KOPT-K1 (cell line): ENCODE data around the gene CIB4.

Source experiments
- H3K27ac ChIP-seq: fragments of 200-600 bp; sonication (generic); 2 replicates; pipeline ENCODE4 v1.5.1; 2016; ENCODE audit warnings: antibody characterized with exemption, mild to moderate bottlenecking, low read depth, low read length; ENCODE audit not compliant: poor library complexity, severe bottlenecking
- H3K36me3 ChIP-seq: fragments of 200-600 bp; sonication (generic); 2 replicates; pipeline ENCODE4 v1.5.1; 2017; ENCODE audit warnings: antibody characterized with exemption, mild to moderate bottlenecking, low read length, moderate library complexity; ENCODE audit not compliant: insufficient read depth
- H3K9me3 ChIP-seq: fragments of 200-600 bp; sonication (generic); 2 replicates; pipeline ENCODE4 v1.5.1; 2017; ENCODE audit warnings: antibody characterized with exemption, low read length, mild to moderate bottlenecking; ENCODE audit not compliant: insufficient read depth, poor library complexity, severe bottlenecking

The CIB4 gene

GRCh38 chr2:26561918-26562810, 79.0 kb downstream of the CIB4 start:
- Histone ChIP-seq H3K9me3 (no peaks in the 10 kb centered on the region), H3K36me3 (no peaks in the 10 kb centered on the region), H3K27ac (no peak overlapping the region)

DNA sequence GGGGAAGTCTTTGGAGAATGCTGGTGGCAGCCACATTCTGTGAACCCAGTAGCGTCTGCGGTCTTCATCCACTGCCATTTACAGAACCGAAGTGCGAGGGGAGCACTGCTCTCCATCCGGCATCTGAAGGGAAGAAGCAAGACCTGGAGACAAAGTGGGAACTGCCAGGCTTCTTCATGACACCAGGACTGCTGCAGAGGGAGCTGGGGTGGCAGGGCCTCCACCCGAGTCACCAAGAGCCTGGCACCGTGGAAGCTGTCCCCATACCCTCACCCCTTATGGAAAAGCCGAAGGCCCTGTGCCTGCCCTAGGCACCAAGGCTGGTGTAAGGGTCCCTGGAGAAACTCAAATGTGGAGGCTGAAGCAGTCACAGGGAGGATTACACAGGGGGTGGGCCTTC, 79.8 kb downstream of the CIB4 start:
- H3K36me3 ChIP-seq, result no peaks in the 10 kb centered on the region
- no peaks in the 10 kb centered on the region for H3K9me3 ChIP-seq
- no peak overlapping the region for H3K27ac ChIP-seq

DNA sequence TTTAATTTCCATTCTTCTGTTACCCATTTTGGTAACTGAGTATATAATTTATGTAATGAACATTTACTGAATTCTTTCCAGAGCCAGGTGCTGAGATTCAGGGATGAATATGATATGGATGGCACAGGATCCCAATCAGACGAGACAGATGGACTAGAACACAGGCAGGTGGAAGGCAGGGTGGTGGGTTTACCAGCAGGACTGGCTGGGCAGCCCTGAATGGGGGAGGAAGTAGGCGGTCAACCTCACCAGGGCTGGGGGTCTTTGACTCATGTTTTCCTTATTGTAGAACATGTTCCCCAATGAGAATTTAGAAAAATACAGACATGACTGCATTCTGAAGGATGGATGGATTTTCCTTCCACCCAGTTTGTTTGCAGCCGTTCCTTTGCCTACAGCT, 80.3 kb downstream of the CIB4 start:
- H3K27ac ChIP-seq, result no peak overlapping the region
- H3K9me3 ChIP-seq, result no peaks in the 10 kb centered on the region
- no peaks in the 10 kb centered on the region for H3K36me3 ChIP-seq

DNA sequence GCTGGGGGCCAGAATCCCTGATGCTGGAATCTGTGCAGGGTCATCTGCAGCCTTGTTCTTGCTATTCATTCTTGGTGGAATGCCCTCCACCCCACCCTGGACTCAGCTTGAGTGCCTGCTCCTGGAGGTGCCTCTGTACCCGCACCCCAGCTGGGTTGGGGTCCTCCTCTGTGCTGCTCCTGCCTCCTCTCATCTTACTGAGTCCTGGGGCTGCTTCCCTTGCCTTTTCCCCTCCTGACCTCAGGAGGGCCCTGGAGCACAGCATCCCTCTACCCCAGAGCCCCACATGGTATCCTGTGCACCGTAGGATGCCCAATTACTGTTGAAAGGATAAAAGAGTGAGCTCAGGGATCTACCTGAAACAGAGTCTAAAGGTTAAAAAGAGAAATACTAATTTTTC, 81.6 kb downstream of the CIB4 start:
- Histone ChIP-seq H3K27ac (no peak overlapping the region), H3K9me3 (no peaks in the 10 kb centered on the region), H3K36me3 (no peaks in the 10 kb centered on the region)

DNA sequence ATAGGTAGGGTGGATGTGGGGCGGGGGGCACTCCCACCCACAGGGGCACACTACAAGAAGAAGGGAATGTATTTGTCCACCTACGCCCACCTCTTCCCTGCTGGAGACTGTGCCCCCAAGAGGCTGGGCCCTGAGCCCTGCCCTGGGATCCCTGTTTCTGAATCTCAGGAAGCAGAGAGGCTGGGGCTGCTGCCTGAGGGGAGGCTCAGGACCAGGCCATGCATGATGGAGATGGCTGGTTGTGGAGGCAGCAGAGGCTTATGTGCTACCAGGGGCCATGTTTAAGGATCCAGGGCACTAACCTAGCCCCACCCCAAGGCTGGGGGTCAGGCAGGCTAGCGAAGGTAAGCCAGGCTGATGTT, 82.1 kb downstream of the CIB4 start:
- Histone ChIP-seq H3K27ac (no peak overlapping the region), H3K9me3 (no peaks in the 10 kb centered on the region), H3K36me3 (no peaks in the 10 kb centered on the region)

GRCh38 chr2:26558271-26559043, 82.7 kb downstream of the CIB4 start:
- Histone ChIP-seq H3K27ac (no peak overlapping the region), H3K9me3 (no peaks in the 10 kb centered on the region), H3K36me3 (no peaks in the 10 kb centered on the region)

DNA sequence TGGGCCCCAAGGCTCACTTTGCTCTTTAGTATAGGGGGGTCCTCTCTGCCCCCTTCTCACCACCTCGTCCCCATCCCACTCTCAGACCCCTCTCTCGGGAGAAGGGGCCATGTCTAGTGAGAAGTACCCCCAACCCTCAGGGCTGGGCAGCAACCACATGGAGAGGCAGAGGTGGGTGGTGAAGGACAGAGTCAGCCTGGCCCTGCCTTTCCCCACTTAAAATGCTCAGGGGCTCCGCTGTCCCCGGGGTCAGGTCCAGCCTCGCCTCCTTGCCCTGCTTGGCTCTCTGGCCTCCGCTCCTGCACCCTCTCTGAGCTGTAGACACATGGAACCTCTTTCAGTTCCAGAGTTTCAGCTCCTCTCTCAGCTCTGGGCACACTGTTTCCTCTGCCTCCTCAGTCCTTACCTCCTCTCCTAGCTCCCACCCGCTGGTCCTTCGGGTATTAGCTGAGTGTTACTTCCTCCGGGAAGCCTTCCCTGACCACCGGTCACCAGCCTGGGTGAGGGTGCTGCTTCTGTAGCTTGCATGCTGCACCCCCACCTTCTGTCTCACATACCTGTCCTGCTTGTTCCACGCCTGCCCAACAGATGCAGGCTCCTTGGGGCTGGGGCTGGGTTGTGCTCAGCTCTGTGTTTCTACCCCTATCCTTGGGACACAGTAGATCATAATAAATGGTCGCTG, 83.8 kb downstream of the CIB4 start:
- no peaks in the 10 kb centered on the region for H3K36me3 ChIP-seq
- no peaks in the 10 kb centered on the region for H3K9me3 ChIP-seq
- no peak overlapping the region for H3K27ac ChIP-seq

DNA sequence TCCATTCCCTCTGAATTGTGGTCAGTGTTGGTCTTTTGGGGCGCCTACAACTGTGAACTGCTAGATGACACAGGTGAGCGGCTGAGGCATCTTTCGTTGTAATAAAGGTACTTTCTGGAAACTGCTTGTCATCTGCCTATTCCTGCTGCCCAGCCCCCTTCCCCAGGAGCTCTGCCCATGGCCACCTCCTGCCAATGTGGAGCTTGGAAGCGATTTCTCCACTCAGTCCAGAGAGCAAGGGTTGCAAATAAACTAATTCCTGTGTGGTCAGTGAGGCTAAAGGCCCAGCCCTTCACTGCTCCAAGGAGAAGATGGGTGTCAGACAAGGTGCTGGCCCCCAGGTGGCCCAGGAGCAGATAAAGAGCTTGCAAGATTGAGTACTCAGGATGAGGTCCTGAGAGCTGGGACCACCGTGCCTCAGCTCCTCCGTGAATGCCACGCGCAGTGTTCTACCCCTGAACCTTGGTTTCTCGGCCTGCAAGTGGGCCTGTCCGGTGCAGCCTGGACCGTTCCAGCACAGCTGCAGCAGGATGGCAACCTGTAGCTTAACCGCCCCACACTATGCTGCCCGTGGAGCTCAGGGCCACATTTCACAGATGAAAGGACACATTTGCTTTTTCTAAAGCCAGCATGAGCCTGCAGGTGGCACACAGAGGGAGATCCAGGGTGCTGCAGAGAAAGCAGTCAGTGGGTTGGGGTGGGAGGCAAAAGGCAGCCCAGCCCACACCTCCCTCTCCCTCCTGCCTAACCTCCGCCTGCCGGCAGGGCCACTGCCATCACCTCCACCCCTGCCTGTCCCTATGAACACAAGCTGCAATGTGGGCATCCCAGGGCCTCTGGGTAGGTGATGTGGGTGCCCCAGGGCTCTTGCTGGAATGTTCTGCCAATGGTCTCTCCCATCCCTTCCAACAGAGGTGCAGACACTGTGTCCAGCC, 84.6 kb downstream of the CIB4 start:
- H3K36me3 ChIP-seq, result no peaks in the 10 kb centered on the region
- H3K27ac ChIP-seq, result no peak overlapping the region

DNA sequence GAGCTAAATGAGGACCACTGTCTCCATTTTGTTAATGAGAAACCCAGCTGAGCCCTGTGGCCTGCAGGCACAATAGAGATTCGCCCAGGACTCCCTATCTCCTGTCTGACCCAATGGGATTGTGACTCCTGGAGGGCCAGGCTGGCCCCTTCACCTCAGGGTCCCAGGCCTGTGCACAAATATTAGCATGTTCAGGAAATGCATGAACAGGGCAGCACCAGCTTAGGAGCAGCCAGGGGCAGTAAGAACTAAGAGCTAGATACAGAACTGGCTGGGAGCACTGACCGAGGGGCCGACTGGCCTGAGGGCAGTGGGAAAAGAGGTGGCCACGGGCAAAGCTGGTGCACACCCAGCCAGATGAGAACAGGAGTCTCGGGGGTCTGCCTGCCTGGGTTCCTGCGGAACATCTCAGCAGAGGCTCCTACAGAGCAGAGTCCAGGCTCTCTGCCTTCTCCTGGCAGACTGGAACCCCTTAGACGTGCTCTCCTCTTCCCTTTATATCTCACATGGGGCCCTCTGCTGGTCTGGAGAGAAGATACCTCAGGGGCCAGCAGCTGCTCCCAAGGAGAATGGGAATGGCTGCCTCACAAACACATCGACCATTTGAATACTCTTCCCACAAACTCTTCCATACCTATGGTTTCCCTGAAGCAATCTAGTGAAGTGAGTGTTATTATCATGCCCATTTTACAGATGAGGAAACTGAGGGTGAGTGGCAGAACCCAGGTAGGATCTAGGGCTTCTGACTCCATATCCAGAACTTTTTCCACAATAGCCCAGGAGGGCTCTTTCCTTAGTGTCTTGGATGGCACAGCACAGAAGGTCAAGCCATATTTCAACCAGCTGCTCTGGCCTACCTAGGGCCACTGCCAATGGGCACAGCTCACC, 85.7 kb downstream of the CIB4 start:
- Histone ChIP-seq H3K27ac (no peak overlapping the region), H3K9me3 (no peaks in the 10 kb centered on the region), H3K36me3 (no peaks in the 10 kb centered on the region)

More for the DNA sequence above, 84.6 kb downstream of the CIB4 start:
- H3K9me3 ChIP-seq, result no peaks in the 10 kb centered on the region

DNA sequence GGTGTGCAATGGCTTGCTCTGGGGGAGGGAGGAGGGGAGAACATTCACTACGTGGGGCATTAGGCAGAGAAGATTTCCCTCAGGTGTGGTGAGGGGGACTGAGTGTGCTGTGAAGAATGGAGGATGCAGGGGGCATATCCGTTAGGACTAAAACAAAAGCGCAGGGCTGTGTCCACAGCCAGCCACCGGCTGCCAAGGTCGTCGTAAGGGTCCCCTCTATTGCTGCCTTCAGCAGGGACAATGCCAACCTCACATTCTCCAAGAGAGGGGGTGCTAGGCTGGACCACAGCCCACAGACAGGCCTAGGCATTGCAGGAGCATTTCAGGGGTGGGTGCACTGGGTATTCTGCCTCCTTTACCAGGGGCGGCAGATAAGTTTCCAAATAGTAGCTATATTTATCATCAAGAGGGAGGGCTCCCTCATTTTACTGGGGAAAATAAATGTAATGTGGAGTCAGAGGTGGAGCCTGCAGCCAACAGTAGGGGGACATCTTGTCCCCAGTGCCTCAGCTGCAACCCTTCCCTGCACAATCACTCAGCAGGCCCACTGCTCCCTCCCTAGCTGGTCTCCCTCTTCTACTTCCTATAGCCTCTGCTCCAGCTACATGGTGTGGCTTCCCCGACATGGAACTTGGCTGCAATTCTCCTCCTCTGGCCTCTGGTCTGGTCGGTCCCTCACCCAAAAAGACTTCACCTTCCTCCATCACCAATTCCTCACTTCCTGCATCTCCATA, 88.4 kb downstream of the CIB4 start:
- Histone ChIP-seq H3K9me3 (no peaks in the 10 kb centered on the region), H3K27ac (no peak overlapping the region), H3K36me3 (no peaks in the 10 kb centered on the region)

DNA sequence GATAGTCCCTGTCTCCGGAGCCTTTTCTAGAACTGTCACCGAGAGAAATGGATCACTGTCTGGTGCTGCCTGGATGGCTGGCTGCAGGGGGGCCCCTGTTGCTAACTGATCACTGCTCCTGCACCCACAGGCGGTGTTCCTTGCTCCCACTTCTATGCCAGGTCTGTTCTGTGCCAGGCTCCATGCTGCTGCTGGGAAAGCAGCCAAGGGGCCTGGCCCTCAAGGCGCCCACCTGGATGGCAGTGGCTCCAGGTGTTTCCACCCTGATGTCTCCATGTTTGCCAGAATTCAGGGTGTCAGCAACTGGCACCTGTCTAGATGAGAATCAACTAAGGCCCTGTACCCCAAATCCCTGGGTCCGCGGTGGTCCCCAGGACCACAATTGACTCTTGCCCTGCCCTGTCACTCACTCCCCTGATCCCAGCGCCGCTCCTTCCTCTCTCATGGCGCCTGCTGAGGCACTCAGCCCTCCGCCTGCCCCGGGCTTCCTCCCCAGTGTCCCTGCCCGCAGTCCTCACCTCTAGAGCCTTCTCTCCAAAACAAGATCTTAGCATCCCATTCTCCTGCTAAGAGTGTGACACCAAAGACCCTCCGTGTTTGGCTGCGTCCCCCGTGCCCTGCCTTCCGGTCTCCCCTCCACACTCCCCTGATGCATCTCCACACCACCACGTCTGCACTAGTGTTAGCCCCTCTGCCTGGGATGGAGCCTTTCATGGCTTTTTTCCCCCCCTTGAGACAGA, 90.7 kb downstream of the CIB4 start:
- no peaks in the 10 kb centered on the region for H3K9me3 ChIP-seq
- no peak overlapping the region for H3K27ac ChIP-seq
- H3K36me3 ChIP-seq, result no peaks in the 10 kb centered on the region

GRCh38 chr2:26542676-26543505, 98.3 kb downstream of the CIB4 start:
- H3K36me3 ChIP-seq, result no peaks in the 10 kb centered on the region
- no peaks in the 10 kb centered on the region for H3K9me3 ChIP-seq
- no peak overlapping the region for H3K27ac ChIP-seq
